OCI-LY7 (cell line): ENCODE results near the gene OR2A14. TPM values are rescaled to one million over a fixed set of nuclear protein-coding genes. Genes with fewer than 3 reads are reported as not detected.
"Not testable (repeated sequence)": the region's sequence is repeated elsewhere in the genome, so short reads cannot be mapped to it uniquely, and the experiment has no call there.

Source experiments
- BruUV-seq: library from RNA; stranded (reverse); fragments of 400-500 nt; replicated peaks from 2 replicates; lab custom pipeline; 2021; lab: Mats Ljungman, UMichigan
- CTCF ChIA-PET: fragments of 300-600 bp; sonication (Branson Sonifier 250); formaldehyde crosslinking; loops from one replicate; lab custom pipeline; 2022; ENCODE audit warnings: antibody characterized with exemption; ENCODE audit not compliant: unreplicated experiment; lab: Charles Lee
- POLR2A ChIA-PET: fragments of 300-600 bp; sonication (Branson Sonifier 250); formaldehyde crosslinking; loops from one replicate; lab custom pipeline; 2022; ENCODE audit warnings: antibody characterized with exemption; lab: Charles Lee
- DNase-seq: peaks from one replicate; pipeline ENCODE4 v3.0.0-alpha.2; 2015; ENCODE audit warnings: low spot score
- H2AFZ ChIP-seq: fragments of 200-600 bp; sonication (generic), shearing (Covaris generic); 2 replicates; pipeline ENCODE4 v1.6.1; 2014; ENCODE audit warnings: mild to moderate bottlenecking, antibody characterized with exemption, low read length, moderate library complexity
- H3K27ac ChIP-seq: fragments of 200-600 bp; sonication (generic); 2 replicates; pipeline ENCODE4 v1.5.1; 2014; ENCODE audit warnings: mixed run types, low read depth, mild to moderate bottlenecking, moderate library complexity, low read length, inconsistent platforms; ENCODE audit not compliant: poor library complexity, severe bottlenecking
- H3K36me3 ChIP-seq: fragments of 200-600 bp; sonication (generic); 2 replicates; pipeline ENCODE4 v1.6.1; 2014; ENCODE audit warnings: mild to moderate bottlenecking, antibody characterized with exemption, low read length, moderate library complexity, mixed read lengths; ENCODE audit not compliant: insufficient read depth
- H3K4me1 ChIP-seq: fragments of 200-600 bp; sonication (generic); 2 replicates; pipeline ENCODE4 v1.5.1; 2014; ENCODE audit warnings: mild to moderate bottlenecking, low read length; ENCODE audit not compliant: insufficient read depth, poor library complexity, severe bottlenecking
- H3K4me2 ChIP-seq: fragments of 200-600 bp; sonication (generic); 2 replicates; pipeline ENCODE4 v1.6.1; 2014; ENCODE audit warnings: mild to moderate bottlenecking, low read length
- H3K4me3 ChIP-seq: fragments of 200-600 bp; sonication (generic); 2 replicates; pipeline ENCODE4 v1.5.1; 2014; ENCODE audit warnings: mild to moderate bottlenecking, low read depth, low read length; ENCODE audit not compliant: poor library complexity, severe bottlenecking
- H3K79me2 ChIP-seq: fragments of 200-600 bp; sonication (generic); 2 replicates; pipeline ENCODE4 v1.6.1; 2016; ENCODE audit warnings: low read depth, mild to moderate bottlenecking, low read length, moderate library complexity, mixed read lengths; ENCODE audit not compliant: insufficient read depth
- H3K9me2 ChIP-seq: fragments of 200-600 bp; sonication (generic); 2 replicates; pipeline ENCODE4 v1.6.1; 2016; ENCODE audit warnings: mild to moderate bottlenecking, low read length, mixed read lengths; ENCODE audit not compliant: insufficient read depth
- H3K9me3 ChIP-seq: fragments of 200-600 bp; sonication (generic); 2 replicates; pipeline ENCODE4 v1.6.1; 2014; ENCODE audit warnings: mild to moderate bottlenecking, mixed run types, low read length, mixed read lengths
- H4K20me1 ChIP-seq: fragments of 200-600 bp; sonication (generic); 2 replicates; pipeline ENCODE4 v1.6.1; 2014; ENCODE audit warnings: mild to moderate bottlenecking, antibody characterized with exemption, low read length, moderate library complexity, mixed read lengths; ENCODE audit not compliant: insufficient read depth
- EZH2phosphoT487 ChIP-seq: fragments of 200-600 bp; sonication (generic); IDR thresholded peaks from 2 replicates; pipeline ENCODE4 v1.6.1; 2018; ENCODE audit warnings: low read depth, borderline replicate concordance, mild to moderate bottlenecking, mixed run types, antibody characterized with exemption, low read length, moderate library complexity, mixed read lengths
- intact Hi-C: fragments of 100-400 bp; cut with micrococcal nuclease; formaldehyde crosslinking; loops from one replicate; pipeline ENCODE4 v1.10.0; 2022; ENCODE audit not compliant: unreplicated experiment
- total RNA-seq, 2 experiments: library from RNA; depleted of rRNA in 1 of 2; stranded (reverse); fragments of >200 nt in 1 of 2; shearing (Covaris generic) in 1 of 2; gene quantifications; 2 replicates each; pipeline ENCODE4 v1.2.3, GENCODE V29; 2014 to 2022
- TF ChIP-seq, protein P1 (sequence below): fragments of 200-600 bp; sonication (generic); conservative IDR thresholded peaks from 2 replicates; pipeline ENCODE4 v1.5.1; 2014; ENCODE audit warnings: mild to moderate bottlenecking, antibody characterized with exemption, low read length, moderate library complexity, mixed read lengths

Gene OR2A14
- total RNA-seq, 2 experiments from 2014 or later = not detected

DNA sequence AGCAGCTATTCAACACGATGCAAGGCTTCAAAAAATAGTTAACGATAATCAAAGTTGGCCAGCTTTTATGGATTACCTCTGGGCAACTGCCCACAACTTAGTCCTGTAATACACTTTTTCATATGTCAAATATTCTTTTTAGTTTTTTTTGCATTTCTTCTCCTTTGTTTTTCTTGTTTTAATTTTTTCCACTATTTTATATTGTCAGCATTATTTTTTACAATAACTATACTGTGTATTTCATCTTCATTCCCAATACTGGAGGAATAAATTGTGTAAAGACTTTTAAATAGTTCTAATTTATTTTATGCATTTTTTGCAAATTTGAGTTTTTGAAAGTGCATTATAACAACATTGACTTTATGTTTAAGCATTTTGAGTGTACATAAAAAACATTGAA, 41.8 kb downstream of the OR2A14 start:
- Histone ChIP-seq H3K4me1 (no peaks in the 10 kb centered on the region), H3K79me2 (no peaks in the 10 kb centered on the region), H3K9me3 (no peaks in the 10 kb centered on the region), H3K27ac (no peak overlapping the region), H3K4me2 (no peak overlapping the region), H2AFZ (no peak overlapping the region), H3K36me3 (no peaks in the 10 kb centered on the region), H4K20me1 (no peaks in the 10 kb centered on the region), H3K9me2 (no peaks in the 10 kb centered on the region), H3K4me3 (no peak overlapping the region)
- POLR2A ChIA-PET = no interaction called here
- no TSS peak for BruUV-seq
- TF ChIP-seq, protein P1, sequence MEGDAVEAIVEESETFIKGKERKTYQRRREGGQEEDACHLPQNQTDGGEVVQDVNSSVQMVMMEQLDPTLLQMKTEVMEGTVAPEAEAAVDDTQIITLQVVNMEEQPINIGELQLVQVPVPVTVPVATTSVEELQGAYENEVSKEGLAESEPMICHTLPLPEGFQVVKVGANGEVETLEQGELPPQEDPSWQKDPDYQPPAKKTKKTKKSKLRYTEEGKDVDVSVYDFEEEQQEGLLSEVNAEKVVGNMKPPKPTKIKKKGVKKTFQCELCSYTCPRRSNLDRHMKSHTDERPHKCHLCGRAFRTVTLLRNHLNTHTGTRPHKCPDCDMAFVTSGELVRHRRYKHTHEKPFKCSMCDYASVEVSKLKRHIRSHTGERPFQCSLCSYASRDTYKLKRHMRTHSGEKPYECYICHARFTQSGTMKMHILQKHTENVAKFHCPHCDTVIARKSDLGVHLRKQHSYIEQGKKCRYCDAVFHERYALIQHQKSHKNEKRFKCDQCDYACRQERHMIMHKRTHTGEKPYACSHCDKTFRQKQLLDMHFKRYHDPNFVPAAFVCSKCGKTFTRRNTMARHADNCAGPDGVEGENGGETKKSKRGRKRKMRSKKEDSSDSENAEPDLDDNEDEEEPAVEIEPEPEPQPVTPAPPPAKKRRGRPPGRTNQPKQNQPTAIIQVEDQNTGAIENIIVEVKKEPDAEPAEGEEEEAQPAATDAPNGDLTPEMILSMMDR = no peak
- TF ChIP-seq EZH2phosphoT487 = no peak
- DNase-seq = no peak
- CTCF ChIA-PET = no interaction called here
- intact Hi-C loops = no loop called here

DNA sequence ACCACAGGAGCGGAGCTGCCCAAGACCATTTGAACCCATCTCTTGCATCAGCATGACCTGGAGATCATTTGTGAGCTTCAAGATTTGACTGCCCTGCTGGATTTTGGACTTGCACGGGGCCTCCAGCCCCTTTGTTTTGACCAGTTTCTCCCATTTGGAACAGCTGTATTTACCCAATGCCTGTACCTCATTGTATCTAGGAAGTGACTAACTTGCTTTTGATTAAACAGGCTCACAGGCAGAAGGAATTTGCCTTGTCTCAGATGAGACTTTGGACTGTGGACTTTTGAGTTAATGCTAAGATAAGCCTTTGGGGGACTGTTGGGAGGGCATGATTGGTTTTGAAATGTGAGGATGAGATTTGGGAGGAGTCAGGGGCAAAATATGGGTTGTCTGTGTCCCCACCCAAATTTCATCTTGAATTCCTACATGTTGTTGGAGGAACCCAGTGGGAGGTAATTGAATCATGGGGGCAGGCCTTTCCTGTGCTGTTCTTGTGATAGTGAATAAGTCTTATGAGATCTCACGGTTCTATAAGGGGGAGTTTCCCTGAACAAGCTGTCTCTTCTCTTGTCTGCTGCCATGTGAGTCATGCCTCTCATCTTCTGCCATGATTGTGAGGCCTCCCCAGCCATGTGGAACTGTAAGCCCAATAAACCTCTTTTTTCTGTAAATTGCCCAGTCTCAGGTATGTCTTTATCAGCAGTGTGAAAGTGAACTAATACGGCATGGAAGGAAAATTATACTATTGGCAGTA, 48.8 kb downstream of the OR2A14 start:
- CTCF ChIA-PET, BruUV-seq, H3K9me3 ChIP-seq, H3K36me3 ChIP-seq, H3K79me2 ChIP-seq, H3K4me2 ChIP-seq, H3K4me1 ChIP-seq, H4K20me1 ChIP-seq, H3K9me2 ChIP-seq, DNase-seq, H3K27ac ChIP-seq, H2AFZ ChIP-seq, H3K4me3 ChIP-seq, intact Hi-C loops: not testable (repeated sequence)
- POLR2A ChIA-PET = interaction anchor here (0.6 kb wide), 1 partner anchor 724 kb away, joined by 3 read pairs; no protein-coding TSS in a partner anchor

DNA sequence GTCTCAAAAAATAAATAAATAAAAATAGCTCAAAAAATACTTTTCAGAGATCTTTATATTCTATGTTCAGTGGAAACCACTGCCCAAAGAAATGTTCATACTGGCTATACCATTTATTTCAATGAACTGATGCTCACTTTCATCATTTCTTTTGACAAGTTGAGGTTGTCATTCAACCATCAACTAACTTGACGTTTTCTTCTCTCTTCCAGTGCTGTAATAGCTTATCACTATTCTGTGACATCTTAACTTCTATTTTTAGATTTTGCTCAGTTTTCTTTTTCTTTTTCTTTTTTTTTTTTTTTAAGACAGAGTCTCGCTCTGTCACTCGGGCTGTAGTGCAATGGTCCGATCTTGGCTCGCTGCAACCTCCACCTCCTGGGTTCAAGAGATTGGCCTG, 51.6 kb downstream of the OR2A14 start:
- POLR2A ChIA-PET = no interaction called here
- CTCF ChIA-PET = no interaction called here
- DNase-seq = no peak
- H3K27ac ChIP-seq = no peak overlapping the region
- intact Hi-C loops = no loop called here
- H3K79me2 ChIP-seq = no peaks in the 10 kb centered on the region
- no peak overlapping the region for H3K4me2 ChIP-seq
- no peaks in the 10 kb centered on the region for H3K36me3 ChIP-seq
- TF ChIP-seq, protein P1 = no peak
- no peak for TF ChIP-seq EZH2phosphoT487
- H3K4me1 ChIP-seq = no peaks in the 10 kb centered on the region
- no peaks in the 10 kb centered on the region for H3K9me2 ChIP-seq
- BruUV-seq = no TSS peak
- no peak overlapping the region for H3K4me3 ChIP-seq
- H2AFZ ChIP-seq = no peak overlapping the region
- H4K20me1 ChIP-seq = no peaks in the 10 kb centered on the region
- H3K9me3 ChIP-seq = no peaks in the 10 kb centered on the region
